IPS DF 6.9 (cell line): ENCODE results near the gene TRIM17.

Experiments
- DNase-seq: peaks from one replicate; pipeline ENCODE4 v3.0.0-alpha.2; 2013; ENCODE audit warnings: low read depth, low spot score
- H3K27ac ChIP-seq: one replicate; pipeline ENCODE4 v1.5.1; 2013; ENCODE audit warnings: low read length, control low read depth
- H3K27me3 ChIP-seq: 2 replicates; pipeline ENCODE4 v1.6.1; 2013; ENCODE audit warnings: mild to moderate bottlenecking, low read length; ENCODE audit not compliant: control insufficient read depth, insufficient read depth
- H3K36me3 ChIP-seq: 2 replicates; pipeline ENCODE4 v1.6.1; 2013; ENCODE audit warnings: low read length; ENCODE audit not compliant: control insufficient read depth, insufficient read depth
- H3K4me1 ChIP-seq: 2 replicates; pipeline ENCODE4 v1.6.1; 2013; ENCODE audit warnings: low read length; ENCODE audit not compliant: control insufficient read depth, insufficient read depth
- H3K4me3 ChIP-seq: 2 replicates; pipeline ENCODE4 v1.5.1; 2013; ENCODE audit warnings: mild to moderate bottlenecking, low read length
- H3K9me3 ChIP-seq: 2 replicates; pipeline ENCODE4 v1.6.1; 2013; ENCODE audit warnings: low read length, inconsistent platforms; ENCODE audit not compliant: control insufficient read depth, insufficient read depth
- WGBS: extraction: QIAGEN DNeasy Blood & Tissue Kit; methylation state at CpG from one replicate; pipeline ENCODE4 v1.1.7; 2013; ENCODE audit warnings: mixed read lengths, missing lambda C conversion rate; ENCODE audit not compliant: insufficient read length, insufficient coverage; 5-methylcytosine and 5-hydroxymethylcytosine counted together

TRIM17 gene

DNA sequence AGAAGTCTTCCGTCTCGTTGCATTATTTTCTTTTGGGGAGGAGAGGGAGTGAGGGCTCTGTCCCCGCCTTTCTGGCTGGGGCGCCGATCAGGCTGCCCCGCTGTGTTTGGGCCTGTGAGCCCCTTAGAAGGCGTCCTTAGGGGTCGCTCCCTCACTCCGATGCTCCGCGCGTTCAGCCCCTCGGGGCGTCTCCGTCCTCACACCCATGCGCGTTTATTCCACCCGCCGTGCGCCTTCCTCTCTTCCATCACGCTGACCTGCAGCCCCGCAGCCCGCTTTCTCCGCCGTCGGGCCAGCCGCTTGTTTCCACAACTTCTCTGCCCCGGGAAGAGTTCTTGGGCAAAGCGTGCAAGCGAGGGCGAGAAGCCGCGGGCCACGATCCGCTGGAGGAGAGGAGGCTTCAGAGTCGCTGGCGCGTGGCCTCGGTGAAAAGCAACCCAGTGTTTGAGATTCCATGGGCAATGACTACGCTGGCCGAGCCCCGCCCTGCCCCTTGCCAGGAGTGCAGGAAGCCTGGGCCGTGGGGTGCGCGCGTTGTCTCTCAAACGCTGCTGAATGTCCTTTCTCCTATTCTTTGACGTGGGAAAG lies 37.7 kb downstream of the TRIM17 start:
- Histone ChIP-seq H3K27ac (no peak overlapping the region), H3K36me3 (no peaks in the 10 kb centered on the region), H3K27me3 (peaks cover 13% of the 10 kb centered on the region; the same call in 1 of the 2 replicates), H3K4me1 (peaks cover 5% of the 10 kb centered on the region; the same call in 1 of the 2 replicates), H3K4me3 (peak overlapping the region; percentile 57; the same call in 1 of the 2 replicates), H3K9me3 (no peaks in the 10 kb centered on the region)
- WGBS, result no CpG with 5 or more reads among the region's 48 CpGs
- DNase-seq, result no peak

DNA sequence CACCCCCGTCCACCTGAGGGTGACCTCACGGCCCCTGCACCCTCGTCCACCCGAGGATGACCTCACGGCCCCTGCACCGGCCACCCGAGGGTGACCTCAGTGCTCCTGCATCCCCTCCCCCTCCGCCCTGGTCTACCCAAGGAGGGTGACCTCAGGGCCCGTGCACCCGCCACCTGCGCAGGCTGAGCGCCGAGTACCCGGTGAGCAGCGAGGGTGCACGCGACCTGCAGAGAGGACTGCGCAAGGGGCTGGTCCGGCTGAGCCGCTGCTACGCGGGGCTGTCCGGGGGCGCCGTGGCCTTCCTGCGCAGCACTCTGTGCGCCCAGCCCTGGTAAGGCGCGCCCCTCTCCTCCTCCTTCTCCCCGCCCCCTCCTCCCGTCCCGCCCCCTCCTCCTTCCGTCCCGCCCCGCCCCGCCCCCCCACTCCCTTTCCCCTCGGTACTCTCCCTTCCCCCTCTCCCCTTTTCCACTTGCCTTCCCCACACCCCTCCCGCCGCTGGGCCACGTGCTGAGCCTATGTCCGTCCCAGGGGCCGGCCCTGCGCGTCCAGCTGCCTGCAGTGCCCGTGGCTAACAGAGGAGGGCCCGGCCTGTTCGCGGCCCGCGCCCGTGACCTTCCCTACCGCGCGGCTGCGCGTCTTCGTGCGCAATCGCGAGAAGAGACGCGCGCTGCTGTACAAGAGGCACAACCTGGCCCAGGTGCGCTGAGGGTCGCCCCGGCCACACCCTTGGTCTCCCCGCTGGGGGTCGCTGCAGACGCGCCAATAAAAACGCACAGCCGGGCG lies 38.4 kb downstream of the TRIM17 start:
- no CpG with 5 or more reads among the region's 73 CpGs for WGBS
- no peak overlapping the region for H3K27ac ChIP-seq
- peak; percentile 61 for DNase-seq
- H3K9me3 ChIP-seq, result no peaks in the 10 kb centered on the region
- peak overlapping the region; percentile 57; the same call in 1 of the 2 replicates for H3K4me3 ChIP-seq
- no peaks in the 10 kb centered on the region for H3K36me3 ChIP-seq
- H3K27me3 ChIP-seq, result peaks cover 13% of the 10 kb centered on the region; the same call in 1 of the 2 replicates
- H3K4me1 ChIP-seq, result peaks cover 5% of the 10 kb centered on the region; the same call in 1 of the 2 replicates

DNA sequence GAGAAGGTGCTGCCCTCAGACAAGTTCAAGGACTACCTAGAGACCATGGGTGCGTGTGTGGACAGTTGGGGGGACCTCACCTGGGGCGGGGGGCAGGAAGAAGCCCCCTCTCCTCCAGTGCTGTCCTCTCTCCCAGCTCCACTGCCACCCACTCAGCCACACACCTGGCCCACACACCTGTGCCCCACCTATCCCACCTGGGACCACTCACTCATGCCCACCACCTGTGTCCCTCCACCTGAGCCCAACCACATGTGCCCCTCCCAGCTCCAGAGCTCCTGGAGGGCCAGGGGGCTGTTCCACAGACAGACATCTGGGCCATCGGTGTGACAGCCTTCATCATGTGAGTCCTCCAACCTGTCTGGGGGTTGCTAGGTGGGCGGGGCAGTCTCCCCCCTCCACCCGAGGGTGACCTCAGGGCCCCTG lies 39.0 kb downstream of the TRIM17 start:
- H3K4me3 ChIP-seq, result peak overlapping the region; percentile 52; the same call in 1 of the 2 replicates
- H3K4me1 ChIP-seq, result peaks cover 5% of the 10 kb centered on the region; the same call in 1 of the 2 replicates
- H3K36me3 ChIP-seq, result no peaks in the 10 kb centered on the region
- H3K9me3 ChIP-seq, result no peaks in the 10 kb centered on the region
- no CpG with 5 or more reads among the region's 5 CpGs for WGBS
- no peak for DNase-seq
- peaks cover 13% of the 10 kb centered on the region; the same call in 1 of the 2 replicates for H3K27me3 ChIP-seq
- no peak overlapping the region for H3K27ac ChIP-seq

- no peaks in the 10 kb centered on the region for H3K9me3 ChIP-seq
- H3K27ac ChIP-seq, result no peak overlapping the region
- H3K27me3 ChIP-seq, result peaks cover 12% of the 10 kb centered on the region; the same call in 1 of the 2 replicates
- WGBS, result no CpG with 5 or more reads among the region's 31 CpGs
- no peaks in the 10 kb centered on the region for H3K36me3 ChIP-seq
- no peak for DNase-seq
- H3K4me1 ChIP-seq, result peaks cover 5% of the 10 kb centered on the region; the same call in 1 of the 2 replicates
- no peak overlapping the region for H3K4me3 ChIP-seq
Observed at GRCh38 chr1:228376651-228377631, 39.7 kb downstream of the TRIM17 start.

DNA sequence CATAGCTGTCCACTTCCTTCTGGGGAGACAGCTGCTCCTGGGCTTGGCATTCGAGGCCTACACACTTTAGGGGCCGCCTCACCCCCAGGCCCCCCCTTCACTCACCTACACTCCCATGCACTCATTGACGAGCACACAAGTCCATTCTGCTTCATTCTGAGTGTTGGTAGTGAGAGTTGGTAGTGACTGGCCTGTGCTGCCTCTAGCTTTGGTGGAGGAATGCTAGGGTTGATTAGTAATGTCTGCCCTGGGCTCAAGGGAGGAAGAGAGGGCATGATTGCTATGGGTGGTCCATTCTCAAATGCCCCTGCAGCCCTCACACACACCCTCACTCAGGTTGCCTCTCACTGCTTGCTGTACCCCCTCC lies 40.4 kb downstream of the TRIM17 start:
- DNase-seq, result no peak
- peaks cover 5% of the 10 kb centered on the region; the same call in 1 of the 2 replicates for H3K4me1 ChIP-seq
- H3K27ac ChIP-seq, result no peak overlapping the region
- H3K4me3 ChIP-seq, result no peak overlapping the region
- H3K36me3 ChIP-seq, result no peaks in the 10 kb centered on the region; the same call in 1 of the 2 replicates
- WGBS, result no CpG with 5 or more reads among the region's 3 CpGs
- H3K27me3 ChIP-seq, result peaks cover 12% of the 10 kb centered on the region; the same call in 1 of the 2 replicates
- H3K9me3 ChIP-seq, result no peaks in the 10 kb centered on the region

DNA sequence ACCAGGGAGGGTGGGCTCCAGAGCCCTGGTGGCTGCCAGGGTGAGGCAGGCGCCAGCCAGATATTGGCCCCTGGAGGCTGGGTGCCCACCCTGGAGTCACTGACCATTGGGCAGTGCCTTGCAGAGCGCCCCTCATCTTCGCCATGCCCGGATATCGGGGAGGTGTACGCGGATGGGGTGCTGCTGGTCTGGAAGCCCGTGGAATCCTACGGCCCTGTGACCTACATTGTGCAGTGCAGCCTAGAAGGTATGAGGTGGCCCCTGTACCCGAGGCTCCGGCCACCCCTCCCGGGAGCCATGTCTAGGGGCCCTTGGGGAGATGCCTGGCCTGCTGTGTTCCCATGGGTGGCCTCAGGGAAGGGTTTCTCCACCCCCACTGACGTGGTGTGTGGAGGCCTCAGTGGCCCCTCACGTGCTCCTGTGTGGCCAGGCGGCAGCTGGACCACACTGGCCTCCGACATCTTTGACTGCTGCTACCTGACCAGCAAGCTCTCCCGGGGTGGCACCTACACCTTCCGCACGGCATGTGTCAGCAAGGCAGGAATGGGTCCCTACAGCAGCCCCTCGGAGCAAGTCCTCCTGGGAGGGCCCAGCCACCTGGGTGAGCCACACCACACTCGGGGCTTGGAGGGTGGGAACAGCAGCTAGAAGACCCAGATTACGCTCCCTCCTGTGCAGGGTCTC lies 40.9 kb downstream of the TRIM17 start:
- DNase-seq, result no peak
- WGBS, result no CpG with 5 or more reads among the region's 22 CpGs
- H3K4me1 ChIP-seq, result peaks cover 5% of the 10 kb centered on the region; the same call in 1 of the 2 replicates
- no peak overlapping the region for H3K27ac ChIP-seq
- H3K36me3 ChIP-seq, result no peaks in the 10 kb centered on the region; the same call in 1 of the 2 replicates
- H3K27me3 ChIP-seq, result peaks cover 12% of the 10 kb centered on the region; the same call in 1 of the 2 replicates
- H3K9me3 ChIP-seq, result no peaks in the 10 kb centered on the region
- no peak overlapping the region for H3K4me3 ChIP-seq

DNA sequence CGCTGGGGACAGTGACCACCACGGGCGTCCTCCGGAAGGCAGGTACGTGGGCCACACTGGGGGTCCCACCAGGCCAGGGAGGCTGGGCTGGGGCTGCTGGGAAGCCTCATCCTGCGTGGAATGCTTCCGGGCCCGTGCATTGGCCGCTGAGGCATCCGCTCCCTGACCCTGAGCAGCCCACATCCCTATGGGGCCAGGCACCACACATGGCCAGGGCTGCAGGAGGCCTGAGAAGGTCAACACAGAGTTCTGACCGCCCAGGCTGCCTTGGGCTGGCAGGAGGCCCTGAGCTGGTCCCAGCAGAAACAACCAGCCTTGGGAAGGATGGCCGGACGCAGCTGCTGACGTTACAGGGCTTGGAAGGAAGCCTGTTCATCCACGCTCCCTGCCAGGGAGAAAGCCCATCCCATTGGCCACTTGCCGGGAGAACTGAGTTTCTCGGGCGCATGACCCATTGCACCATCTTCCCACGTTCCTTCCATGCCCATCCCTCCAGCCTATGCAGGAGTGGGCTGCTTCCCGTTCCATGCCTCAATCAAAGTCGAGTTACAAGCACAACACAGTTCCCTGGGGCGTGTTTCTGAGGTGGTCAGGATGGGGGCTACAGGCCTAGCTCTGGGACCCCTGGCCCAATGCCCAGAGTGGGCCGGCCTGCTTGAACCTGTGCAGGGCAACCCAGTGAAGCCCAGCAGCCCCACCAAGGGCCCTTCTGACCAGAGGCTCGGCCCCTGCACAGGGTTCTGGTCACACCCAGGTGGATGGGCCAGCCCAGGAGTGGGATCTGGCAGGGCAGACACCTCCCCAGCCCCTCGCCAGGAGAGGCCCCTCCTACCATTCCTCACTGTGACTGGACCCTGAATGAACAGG lies 41.7 kb downstream of the TRIM17 start:
- Histone ChIP-seq H3K36me3 (no peaks in the 10 kb centered on the region; the same call in 1 of the 2 replicates), H3K27me3 (peaks cover 9% of the 10 kb centered on the region; the same call in 1 of the 2 replicates), H3K9me3 (no peaks in the 10 kb centered on the region), H3K27ac (no peak overlapping the region), H3K4me3 (no peak overlapping the region), H3K4me1 (peaks cover 5% of the 10 kb centered on the region; the same call in 1 of the 2 replicates)
- no CpG with 5 or more reads among the region's 25 CpGs for WGBS
- no peak for DNase-seq

DNA sequence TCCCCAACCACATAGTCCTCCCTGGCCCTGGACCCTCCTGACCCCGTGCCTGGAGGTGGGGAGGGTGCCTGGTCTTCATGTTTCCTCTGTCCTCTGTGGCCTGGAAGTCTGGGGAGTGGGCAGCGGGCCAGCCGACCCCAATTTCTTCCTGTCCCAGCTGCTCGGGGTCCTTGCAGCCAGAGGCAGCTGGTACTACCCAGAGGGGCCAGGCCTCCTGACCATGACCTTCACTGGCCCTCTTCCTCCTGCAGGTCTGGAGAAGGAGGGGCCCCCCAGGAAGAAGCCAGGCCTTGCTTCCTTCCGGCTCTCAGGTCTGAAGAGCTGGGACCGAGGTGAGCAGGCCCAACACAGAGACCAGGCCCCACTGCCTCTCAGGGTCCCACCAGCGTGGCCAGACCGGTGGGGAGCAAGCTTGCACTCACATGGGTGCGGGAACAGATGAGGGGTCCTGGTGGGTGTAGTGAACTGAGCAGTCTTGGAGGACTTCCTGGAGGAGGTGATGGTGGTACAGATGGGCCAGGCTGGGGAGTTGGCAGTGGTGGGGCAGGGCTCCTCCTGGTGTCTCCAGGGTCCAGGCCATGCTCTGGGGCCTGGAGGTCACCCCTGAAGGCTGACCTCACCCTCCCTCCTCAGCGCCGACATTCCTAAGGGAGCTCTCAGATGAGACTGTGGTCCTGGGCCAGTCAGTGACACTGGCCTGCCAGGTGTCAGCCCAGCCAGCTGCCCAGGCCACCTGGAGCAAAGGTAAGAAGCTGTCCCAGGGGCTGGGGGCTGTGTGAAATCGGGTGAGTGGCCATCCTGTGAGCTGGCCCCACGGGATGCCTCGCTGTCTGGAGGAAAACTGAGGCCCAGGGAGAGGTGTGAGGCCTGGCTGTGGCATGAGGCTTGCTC lies 42.7 kb downstream of the TRIM17 start:
- no CpG with 5 or more reads among the region's 14 CpGs for WGBS
- Histone ChIP-seq H3K9me3 (no peaks in the 10 kb centered on the region), H3K4me1 (peaks cover 5% of the 10 kb centered on the region; the same call in 1 of the 2 replicates), H3K27ac (no peak overlapping the region), H3K36me3 (no peaks in the 10 kb centered on the region; the same call in 1 of the 2 replicates), H3K4me3 (no peak overlapping the region), H3K27me3 (peaks cover 2% of the 10 kb centered on the region; the same call in 1 of the 2 replicates)
- no peak for DNase-seq
